ENCODE data around the gene HIVEP3. TPM values are rescaled to one million over a fixed set of nuclear protein-coding genes. Genes with fewer than 3 reads are reported as not detected.
"Not testable (repeated sequence)": the region's sequence is repeated elsewhere in the genome, so short reads cannot be mapped to it uniquely, and the experiment has no call there.

HIVEP3 gene
- total RNA-seq, 1 donor from 2014 or later, result 1.2 TPM

DNA sequence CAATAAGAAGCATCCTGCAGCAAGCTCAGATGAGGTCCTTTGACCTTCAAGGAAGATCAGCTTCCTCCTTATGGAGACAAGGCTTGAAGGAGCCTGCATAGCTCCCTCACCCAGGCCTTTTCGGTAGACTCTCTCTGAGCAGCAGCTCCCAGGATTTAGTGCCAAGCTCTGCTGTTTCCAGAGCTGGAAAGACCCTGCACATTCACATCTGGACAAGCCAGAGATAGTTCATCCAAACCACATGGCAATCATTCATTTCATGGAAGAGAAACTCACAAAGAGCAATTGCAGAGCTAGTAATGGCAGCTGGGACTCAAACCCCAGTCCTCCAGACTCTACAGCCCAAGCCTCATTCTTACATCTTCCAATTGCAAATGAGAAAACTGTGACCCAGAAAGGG, 357.8 kb downstream of the HIVEP3 start:
- no peak overlapping the region for H3K27ac Mint-ChIP-seq (ENCODE audit: unreplicated experiment)
- no peak overlapping the region for H3K4me3 Mint-ChIP-seq
- no peak for DNase-seq (ENCODE audit: low read depth, low spot score)
- TF ChIP-seq, protein P1, sequence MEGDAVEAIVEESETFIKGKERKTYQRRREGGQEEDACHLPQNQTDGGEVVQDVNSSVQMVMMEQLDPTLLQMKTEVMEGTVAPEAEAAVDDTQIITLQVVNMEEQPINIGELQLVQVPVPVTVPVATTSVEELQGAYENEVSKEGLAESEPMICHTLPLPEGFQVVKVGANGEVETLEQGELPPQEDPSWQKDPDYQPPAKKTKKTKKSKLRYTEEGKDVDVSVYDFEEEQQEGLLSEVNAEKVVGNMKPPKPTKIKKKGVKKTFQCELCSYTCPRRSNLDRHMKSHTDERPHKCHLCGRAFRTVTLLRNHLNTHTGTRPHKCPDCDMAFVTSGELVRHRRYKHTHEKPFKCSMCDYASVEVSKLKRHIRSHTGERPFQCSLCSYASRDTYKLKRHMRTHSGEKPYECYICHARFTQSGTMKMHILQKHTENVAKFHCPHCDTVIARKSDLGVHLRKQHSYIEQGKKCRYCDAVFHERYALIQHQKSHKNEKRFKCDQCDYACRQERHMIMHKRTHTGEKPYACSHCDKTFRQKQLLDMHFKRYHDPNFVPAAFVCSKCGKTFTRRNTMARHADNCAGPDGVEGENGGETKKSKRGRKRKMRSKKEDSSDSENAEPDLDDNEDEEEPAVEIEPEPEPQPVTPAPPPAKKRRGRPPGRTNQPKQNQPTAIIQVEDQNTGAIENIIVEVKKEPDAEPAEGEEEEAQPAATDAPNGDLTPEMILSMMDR (conservative IDR thresholded peaks at IDR 0.05), result no peak
- H3K4me1 Mint-ChIP-seq, result no peaks in the 10 kb centered on the region
- H3K27me3 Mint-ChIP-seq (ENCODE audit: low read depth), result peaks cover 18% of the 10 kb centered on the region
- no peaks in the 10 kb centered on the region for H3K36me3 Mint-ChIP-seq (ENCODE audit: low read depth)
- peaks cover 3% of the 10 kb centered on the region for H3K9me3 Mint-ChIP-seq

DNA sequence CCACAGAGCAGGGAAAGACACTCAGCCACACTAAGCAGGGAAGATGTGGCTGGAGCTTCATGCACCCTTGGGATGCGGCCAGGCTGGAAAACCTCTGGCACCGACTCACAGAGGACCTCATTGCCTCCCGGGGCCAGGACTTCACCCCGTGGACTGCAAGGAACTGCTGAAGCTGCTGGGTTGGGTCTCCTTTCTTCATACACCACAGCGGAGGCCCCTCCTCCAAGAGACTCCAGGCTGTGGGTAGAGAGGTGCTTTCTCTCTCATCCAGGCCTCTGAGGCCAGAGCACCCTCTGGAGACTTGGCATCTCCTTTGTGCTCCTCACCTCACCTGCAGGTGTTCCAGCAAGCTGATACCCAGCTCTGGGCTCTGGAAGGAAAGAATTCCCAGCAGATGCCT, 358.2 kb downstream of the HIVEP3 start:
- DNase-seq (ENCODE audit: low read depth, low spot score), result no peak
- Mint-ChIP-seq H3K36me3 (ENCODE audit: low read depth) (peaks cover 3% of the 10 kb centered on the region), H3K4me1 (no peaks in the 10 kb centered on the region), H3K27me3 (ENCODE audit: low read depth) (peaks cover 18% of the 10 kb centered on the region), H3K27ac (ENCODE audit: unreplicated experiment) (no peak overlapping the region), H3K9me3 (peaks cover 7% of the 10 kb centered on the region), H3K4me3 (no peak overlapping the region)
- TF ChIP-seq, protein P1 (conservative IDR thresholded peaks at IDR 0.05), result no peak

DNA sequence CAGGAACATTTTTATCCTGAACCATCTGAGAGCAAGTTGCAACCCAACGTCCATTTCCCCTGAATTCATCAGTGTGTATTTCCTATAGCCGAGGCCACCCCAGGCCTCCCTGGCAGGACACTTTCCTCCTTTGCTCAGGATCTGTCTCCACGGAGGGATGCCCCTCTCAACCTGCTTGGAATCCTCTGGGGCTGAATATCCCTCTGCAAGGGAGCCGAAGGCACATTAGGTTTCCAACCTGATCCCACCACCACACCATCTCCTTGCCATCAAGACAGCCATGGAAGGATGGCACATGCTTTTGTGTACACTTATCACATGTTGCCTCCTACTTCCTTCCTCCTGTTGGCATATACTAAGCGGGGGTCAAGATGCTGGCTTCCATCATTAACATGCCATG, 359.4 kb downstream of the HIVEP3 start:
- DNase-seq (ENCODE audit: low read depth, low spot score), result no peak
- Mint-ChIP-seq H3K27me3 (ENCODE audit: low read depth) (peaks cover 14% of the 10 kb centered on the region), H3K27ac (ENCODE audit: unreplicated experiment) (no peak overlapping the region), H3K4me3 (no peak overlapping the region), H3K36me3 (ENCODE audit: low read depth) (peaks cover 5% of the 10 kb centered on the region), H3K4me1 (no peaks in the 10 kb centered on the region), H3K9me3 (peaks cover 7% of the 10 kb centered on the region)
- TF ChIP-seq, protein P1 (conservative IDR thresholded peaks at IDR 0.05), result no peak

DNA sequence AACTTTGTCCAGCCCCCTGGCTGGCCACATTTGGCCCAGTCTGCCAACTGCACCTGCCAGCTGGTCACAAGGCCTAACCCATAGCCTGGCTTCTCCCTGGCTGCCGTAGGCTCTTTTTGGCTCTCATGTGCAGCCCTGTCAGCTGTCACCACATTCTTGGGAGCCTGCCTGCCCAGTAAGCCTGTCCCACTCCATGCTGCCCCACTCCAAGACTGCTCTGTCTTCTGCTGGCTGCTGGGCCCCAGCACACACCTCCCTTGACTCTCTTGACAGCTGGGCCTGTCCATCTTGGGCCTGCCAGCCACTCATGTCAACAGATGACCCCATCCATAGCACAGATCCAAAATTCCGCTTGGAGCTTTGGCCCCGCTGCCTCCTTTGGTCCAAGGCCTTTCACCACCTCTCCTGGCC, 360.0 kb downstream of the HIVEP3 start:
- DNase-seq (ENCODE audit: low read depth, low spot score), result no peak
- H3K4me3 Mint-ChIP-seq, result no peak overlapping the region

DNA sequence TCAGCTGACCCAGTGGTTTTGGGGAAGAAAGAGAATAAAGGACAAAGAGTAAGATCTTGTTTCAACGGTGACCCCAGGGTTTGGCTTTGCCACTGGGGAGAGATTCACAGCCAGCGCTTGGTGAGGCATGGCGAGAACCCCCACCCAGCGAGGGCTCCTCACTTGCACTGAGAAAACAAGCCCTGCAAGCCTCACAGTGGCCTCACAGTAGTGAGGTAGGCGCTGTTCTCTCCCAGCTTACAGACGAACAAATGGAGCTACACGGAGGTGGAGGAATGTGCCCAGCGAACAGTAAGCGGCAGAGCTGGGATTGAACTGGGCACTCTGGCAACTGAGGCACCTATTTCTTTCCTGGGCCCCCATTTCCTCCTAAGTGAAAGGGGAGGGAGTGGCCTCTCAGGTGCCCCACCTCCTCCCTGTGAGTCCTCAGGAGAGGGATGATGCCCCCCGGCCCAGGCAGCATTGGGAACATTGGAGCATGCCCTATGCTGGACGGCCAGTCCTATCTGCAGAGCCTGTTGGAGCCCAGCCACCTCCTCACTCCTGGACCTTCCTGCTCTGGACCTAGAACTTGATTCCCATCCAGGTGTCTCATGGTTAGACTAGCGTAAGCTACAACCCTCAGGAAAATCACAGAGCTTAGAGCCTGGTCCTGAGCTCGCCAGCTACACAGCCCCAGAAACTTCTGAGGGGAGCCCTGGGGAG, 360.8 kb downstream of the HIVEP3 start:
- TF ChIP-seq, protein P1 (conservative IDR thresholded peaks at IDR 0.05), result no peak
- DNase-seq (ENCODE audit: low read depth, low spot score), result no peak
- no peaks in the 10 kb centered on the region for H3K4me1 Mint-ChIP-seq
- H3K27me3 Mint-ChIP-seq (ENCODE audit: low read depth), result peaks cover 19% of the 10 kb centered on the region
- peaks cover 9% of the 10 kb centered on the region for H3K36me3 Mint-ChIP-seq (ENCODE audit: low read depth)
- no peak overlapping the region for H3K4me3 Mint-ChIP-seq
- no peak overlapping the region for H3K27ac Mint-ChIP-seq (ENCODE audit: unreplicated experiment)
- H3K9me3 Mint-ChIP-seq, result peaks cover 7% of the 10 kb centered on the region

More for the DNA sequence above, 360.0 kb downstream of the HIVEP3 start:
- Mint-ChIP-seq H3K36me3 (ENCODE audit: low read depth) (peaks cover 9% of the 10 kb centered on the region), H3K4me1 (no peaks in the 10 kb centered on the region), H3K9me3 (peaks cover 7% of the 10 kb centered on the region), H3K27me3 (ENCODE audit: low read depth) (peaks cover 15% of the 10 kb centered on the region), H3K27ac (ENCODE audit: unreplicated experiment) (no peak overlapping the region)
- TF ChIP-seq, protein P1 (conservative IDR thresholded peaks at IDR 0.05), result no peak

DNA sequence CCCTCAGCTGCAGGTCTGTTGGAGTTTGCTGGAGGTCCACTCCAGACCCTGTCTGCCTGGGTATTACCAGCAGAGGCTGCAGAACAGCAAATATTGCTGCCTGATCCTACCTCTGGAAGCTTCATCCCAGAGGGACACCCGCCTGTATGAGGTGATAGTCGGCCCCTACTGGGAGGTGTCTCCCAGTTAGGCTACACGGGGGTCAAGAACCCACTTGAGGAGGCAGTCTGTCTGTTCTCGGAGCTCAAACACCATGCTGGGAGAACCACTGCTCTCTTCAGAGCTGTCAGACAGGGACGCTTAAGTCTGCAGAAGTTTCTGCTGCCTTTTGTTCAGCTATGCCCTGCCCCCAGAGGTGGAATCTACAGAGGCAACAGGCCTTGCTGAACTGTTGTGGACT, 364.0 kb downstream of the HIVEP3 start:
- Mint-ChIP-seq H3K27me3 (ENCODE audit: low read depth) (peaks cover 24% of the 10 kb centered on the region), H3K9me3 (peaks cover 15% of the 10 kb centered on the region)
- not testable (repeated sequence) for DNase-seq (ENCODE audit: low read depth, low spot score); H3K36me3 Mint-ChIP-seq (ENCODE audit: low read depth); H3K27ac Mint-ChIP-seq (ENCODE audit: unreplicated experiment); H3K4me1 Mint-ChIP-seq; H3K4me3 Mint-ChIP-seq

All from neural crest cell (in vitro differentiated cells).